HEK293T (cell line): ENCODE measurements around the gene ASIC5.
"Not testable (repeated sequence)": the region's sequence is repeated elsewhere in the genome, so short reads cannot be mapped to it uniquely, and the experiment has no call there.

Source experiments
- CTCF ChIA-PET: fragments of 350-600 bp; formaldehyde crosslinking; extraction: SDS; loops from one replicate; lab custom pipeline; 2021; ENCODE audit warnings: antibody characterized with exemption, inconsistent platforms; lab: Yijun Ruan, JAX
- POLR2A ChIA-PET: fragments of 350-600 bp; formaldehyde crosslinking; extraction: SDS; loops from one replicate; lab custom pipeline; 2020; ENCODE audit warnings: antibody characterized with exemption, inconsistent platforms; lab: Yijun Ruan, JAX
- DNase-seq: peaks from one replicate; pipeline ENCODE4 v3.0.0; 2012; ENCODE audit warnings: mixed read lengths; ENCODE audit errors: extremely low spot score
- ARNT ChIP-seq: fragments of 450-650 bp; IDR thresholded peaks from 2 replicates; pipeline ENCODE4 v1.6.1; 2017; ENCODE audit warnings: mild to moderate bottlenecking
- BHLHE40 ChIP-seq: fragments of 450-650 bp; IDR thresholded peaks from 2 replicates; pipeline ENCODE4 v1.6.1; 2016; ENCODE audit warnings: mild to moderate bottlenecking, moderate library complexity, borderline replicate concordance
- CTBP1 ChIP-seq: fragments of 450-650 bp; IDR thresholded peaks from 2 replicates; pipeline ENCODE4 v1.6.1; 2016; ENCODE audit warnings: borderline replicate concordance
- ELF4 ChIP-seq: fragments of 450-650 bp; IDR thresholded peaks from 2 replicates; pipeline ENCODE4 v1.6.1; 2017; ENCODE audit warnings: antibody characterized with exemption
- FOXA1 ChIP-seq: fragments of 450-650 bp; IDR thresholded peaks from 2 replicates; pipeline ENCODE4 v1.6.1; 2016; ENCODE audit warnings: mild to moderate bottlenecking
- FOXK2 ChIP-seq: fragments of 450-650 bp; IDR thresholded peaks from 2 replicates; pipeline ENCODE4 v1.6.1; 2016; ENCODE audit warnings: mild to moderate bottlenecking
- FOXM1 ChIP-seq: fragments of 450-650 bp; IDR thresholded peaks from 2 replicates; pipeline ENCODE4 v1.6.1; 2017; ENCODE audit warnings: mild to moderate bottlenecking, borderline replicate concordance
- HDGF ChIP-seq: fragments of 450-650 bp; IDR thresholded peaks from 2 replicates; pipeline ENCODE4 v1.6.1; 2017; ENCODE audit warnings: antibody characterized with exemption, borderline replicate concordance
- L3MBTL2 ChIP-seq: fragments of 450-650 bp; conservative IDR thresholded peaks from 2 replicates; pipeline ENCODE4 v1.6.1; 2016; ENCODE audit warnings: mild to moderate bottlenecking
- LEF1 ChIP-seq: fragments of 450-650 bp; IDR thresholded peaks from 2 replicates; pipeline ENCODE4 v1.6.1; 2017; ENCODE audit warnings: mild to moderate bottlenecking, borderline replicate concordance
- NFRKB ChIP-seq: fragments of 450-650 bp; IDR thresholded peaks from 2 replicates; pipeline ENCODE4 v1.6.1; 2016; ENCODE audit warnings: mild to moderate bottlenecking, moderate library complexity
- SP1 ChIP-seq: fragments of 450-650 bp; IDR thresholded peaks from 2 replicates; pipeline ENCODE4 v1.6.1; 2017
- SUZ12 ChIP-seq: fragments of 450-650 bp; IDR thresholded peaks from 2 replicates; pipeline ENCODE4 v1.6.1; 2016; ENCODE audit warnings: mild to moderate bottlenecking
- TARDBP ChIP-seq: fragments of 450-650 bp; IDR thresholded peaks from 2 replicates; pipeline ENCODE4 v1.6.1; 2016
- ZNF384 ChIP-seq: fragments of 450-650 bp; IDR thresholded peaks from 2 replicates; pipeline ENCODE4 v1.6.1; 2016
- TF ChIP-seq, protein P1 (sequence below): fragments of 450-650 bp; IDR thresholded peaks from 2 replicates; pipeline ENCODE4 v1.6.1; 2016

ASIC5 gene

DNA sequence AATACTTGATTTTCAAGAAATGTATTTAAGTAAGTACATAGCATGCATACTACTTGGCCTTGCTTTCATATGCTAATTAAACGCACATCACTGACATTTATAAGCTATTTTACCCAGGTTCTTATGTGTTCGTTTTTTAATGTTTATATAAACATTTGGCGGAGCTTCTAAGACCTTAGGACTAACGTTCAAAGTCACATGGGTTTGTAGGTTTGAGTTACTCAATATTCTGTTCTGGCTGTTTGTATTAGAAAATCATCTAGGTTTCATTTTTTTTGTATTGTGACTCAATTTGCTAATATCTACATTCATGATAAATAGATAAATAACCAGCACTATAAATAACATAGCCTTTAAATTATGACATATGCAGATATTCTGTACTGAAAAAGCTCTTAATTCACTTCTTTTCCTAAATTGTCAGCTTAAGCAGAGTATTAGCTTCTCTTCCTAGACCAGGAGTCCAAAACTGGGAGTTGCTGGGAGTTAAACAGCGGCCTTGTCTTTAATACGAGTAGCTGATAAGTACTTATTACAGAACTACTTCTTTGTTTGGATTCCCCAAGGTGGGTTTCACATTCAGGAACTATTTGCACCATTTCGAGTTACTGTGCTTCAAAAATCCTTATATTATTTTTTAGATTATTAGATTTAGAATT lies 65.3 kb downstream of the ASIC5 start:
- POLR2A ChIA-PET, result interaction anchor here (2.8 kb wide), 1 partner anchor 153 kb away, joined by 8 read pairs; the partner anchor contains the start of gene CTSO
- CTCF ChIA-PET, result interaction anchor here (0.6 to 1.4 kb wide), 2 partner anchors 14 to 39 kb away, joined by 3 read pairs; no protein-coding TSS in a partner anchor
- TF ChIP-seq FOXK2 (no peak), FOXA1 (no peak), SP1 (no peak), ZNF384 (no peak), HDGF (no peak), TARDBP (no peak), SUZ12 (no peak), FOXM1 (no peak)
- TF ChIP-seq, protein P1, sequence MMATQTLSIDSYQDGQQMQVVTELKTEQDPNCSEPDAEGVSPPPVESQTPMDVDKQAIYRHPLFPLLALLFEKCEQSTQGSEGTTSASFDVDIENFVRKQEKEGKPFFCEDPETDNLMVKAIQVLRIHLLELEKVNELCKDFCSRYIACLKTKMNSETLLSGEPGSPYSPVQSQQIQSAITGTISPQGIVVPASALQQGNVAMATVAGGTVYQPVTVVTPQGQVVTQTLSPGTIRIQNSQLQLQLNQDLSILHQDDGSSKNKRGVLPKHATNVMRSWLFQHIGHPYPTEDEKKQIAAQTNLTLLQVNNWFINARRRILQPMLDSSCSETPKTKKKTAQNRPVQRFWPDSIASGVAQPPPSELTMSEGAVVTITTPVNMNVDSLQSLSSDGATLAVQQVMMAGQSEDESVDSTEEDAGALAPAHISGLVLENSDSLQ, result no peak

DNA sequence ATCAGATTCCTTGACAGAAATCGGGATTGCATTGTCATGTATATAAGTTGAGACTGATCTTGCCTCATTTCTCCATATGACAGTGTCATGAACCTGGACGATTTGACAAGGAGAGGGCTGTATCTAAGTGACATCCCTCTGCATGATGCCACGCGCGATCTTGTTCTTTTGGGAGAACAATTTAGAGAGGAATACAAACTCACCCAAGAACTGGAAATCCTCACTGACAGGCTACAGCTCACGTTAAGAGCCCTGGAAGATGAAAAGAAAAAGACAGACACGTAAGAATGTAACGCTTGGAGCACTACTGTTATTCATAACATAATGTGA lies 66.3 kb downstream of the ASIC5 start:
- ChIA-PET POLR2A (no interaction called here), CTCF (no interaction called here)
- TF ChIP-seq FOXK2 (no peak), TARDBP (no peak), CTBP1 (no peak)
- TF ChIP-seq, protein P1, result no peak
- no peak for DNase-seq

More for the DNA sequence above, 65.3 kb downstream of the ASIC5 start:
- DNase-seq, result no peak

DNA sequence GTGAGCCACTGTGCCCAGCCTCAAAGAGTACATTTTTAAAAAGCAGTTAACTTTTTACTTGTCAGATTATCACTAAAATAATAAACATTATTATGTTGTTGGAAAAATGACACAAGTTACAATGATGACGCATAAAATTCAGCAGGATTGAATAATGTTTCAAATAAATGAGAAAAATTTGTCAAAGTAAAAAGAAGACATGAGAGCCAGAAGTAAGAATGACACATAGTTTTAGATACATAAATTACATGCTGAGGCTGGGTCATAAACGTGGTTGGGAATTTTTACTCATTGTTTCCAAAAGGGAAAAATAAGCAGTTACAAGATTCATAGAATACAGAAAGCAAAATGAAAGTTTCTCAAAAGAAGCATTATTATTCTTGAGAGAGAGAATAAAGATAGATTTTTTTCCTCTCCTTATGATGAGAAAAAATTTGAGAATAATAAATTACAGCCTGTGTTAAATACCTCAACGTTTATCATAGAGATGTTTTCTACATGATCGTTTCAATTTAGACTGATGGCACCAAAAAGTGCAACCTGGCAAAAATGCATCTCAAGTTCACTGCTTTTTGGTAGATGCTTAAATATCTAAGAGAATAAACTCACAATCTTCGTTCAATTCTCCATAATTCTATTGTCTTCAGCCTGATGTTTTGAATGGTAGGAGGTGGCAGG lies 66.8 kb downstream of the ASIC5 start:
- ChIA-PET POLR2A (no interaction called here), CTCF (no interaction called here)
- no peak for TF ChIP-seq LEF1
- TF ChIP-seq, protein P1, result peak; percentile 43
- no peak for DNase-seq

DNA sequence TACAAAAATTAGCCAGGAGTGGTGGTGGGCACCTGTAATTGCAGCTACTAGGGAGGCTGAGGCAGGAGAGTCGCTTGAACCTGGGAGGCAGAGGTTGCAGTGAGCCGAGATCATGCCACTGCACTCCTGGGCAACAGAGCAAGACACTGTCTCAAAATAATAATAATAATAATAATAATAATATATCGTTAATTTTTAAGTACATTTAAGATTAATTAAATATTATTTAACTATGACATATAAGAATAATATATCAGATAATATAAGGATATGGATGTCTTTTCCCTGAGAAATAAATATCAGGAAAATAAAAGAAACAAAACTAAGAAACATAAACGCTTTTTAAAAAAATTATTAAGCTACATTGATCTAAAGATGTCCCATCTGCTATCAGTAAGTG lies 68.5 kb downstream of the ASIC5 start:
- POLR2A ChIA-PET, result interaction anchor here (0.9 kb wide), 1 partner anchor 156 kb away, joined by 3 read pairs; the partner anchor contains the start of gene CTSO
- CTCF ChIA-PET, result interaction anchor here (1.1 to 1.3 kb wide), 4 partner anchors 15 to 405 kb away, joined by 3 to 5 read pairs (median 3); partner anchors contain the start of genes CTSO and GUCY1A1

DNA sequence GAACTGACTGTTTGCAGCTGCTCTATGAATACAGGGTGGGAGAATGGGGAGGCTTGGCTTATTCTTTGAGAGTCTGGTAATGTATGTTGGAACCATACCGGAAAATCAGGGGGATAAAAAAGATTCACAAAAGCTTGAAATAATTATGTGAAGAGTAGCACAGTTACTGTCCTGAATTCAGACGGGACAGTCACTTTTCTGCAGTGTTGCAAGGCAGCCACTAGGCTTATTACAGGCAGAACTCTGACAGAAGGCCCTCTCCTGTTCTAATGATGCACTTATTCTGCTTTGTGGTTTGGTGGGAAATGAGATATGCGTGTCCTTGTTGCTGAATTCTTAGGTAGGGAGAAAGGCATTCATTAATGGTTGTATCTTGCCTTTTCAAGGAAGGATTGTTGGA lies 70.1 kb downstream of the ASIC5 start:
- CTCF ChIA-PET, result interaction anchor here (0.7 to 1.9 kb wide), 3 partner anchors 9 to 11 kb away, joined by 3 to 6 read pairs (median 6); no protein-coding TSS in a partner anchor
- POLR2A ChIA-PET, result interaction anchor here (1.1 kb wide), 1 partner anchor 157 kb away, joined by 3 read pairs; no protein-coding TSS in a partner anchor
- peak; percentile 46 for DNase-seq
- no peak for TF ChIP-seq BHLHE40
- no peak for TF ChIP-seq CTBP1
- TF ChIP-seq SUZ12, result no peak
- TF ChIP-seq, protein P1, result no peak
- TF ChIP-seq ARNT, result no peak
- TF ChIP-seq ELF4, result no peak
- TF ChIP-seq FOXK2, result no peak
- TF ChIP-seq LEF1, result no peak
- TF ChIP-seq ZNF384, result no peak
- TF ChIP-seq HDGF, result no peak
- no peak for TF ChIP-seq FOXA1
- no peak for TF ChIP-seq SP1
- no peak for TF ChIP-seq TARDBP
- no peak for TF ChIP-seq L3MBTL2
- no peak for TF ChIP-seq FOXM1
- TF ChIP-seq NFRKB, result no peak

More for the DNA sequence above, 68.5 kb downstream of the ASIC5 start:
- not testable (repeated sequence) for DNase-seq

DNA sequence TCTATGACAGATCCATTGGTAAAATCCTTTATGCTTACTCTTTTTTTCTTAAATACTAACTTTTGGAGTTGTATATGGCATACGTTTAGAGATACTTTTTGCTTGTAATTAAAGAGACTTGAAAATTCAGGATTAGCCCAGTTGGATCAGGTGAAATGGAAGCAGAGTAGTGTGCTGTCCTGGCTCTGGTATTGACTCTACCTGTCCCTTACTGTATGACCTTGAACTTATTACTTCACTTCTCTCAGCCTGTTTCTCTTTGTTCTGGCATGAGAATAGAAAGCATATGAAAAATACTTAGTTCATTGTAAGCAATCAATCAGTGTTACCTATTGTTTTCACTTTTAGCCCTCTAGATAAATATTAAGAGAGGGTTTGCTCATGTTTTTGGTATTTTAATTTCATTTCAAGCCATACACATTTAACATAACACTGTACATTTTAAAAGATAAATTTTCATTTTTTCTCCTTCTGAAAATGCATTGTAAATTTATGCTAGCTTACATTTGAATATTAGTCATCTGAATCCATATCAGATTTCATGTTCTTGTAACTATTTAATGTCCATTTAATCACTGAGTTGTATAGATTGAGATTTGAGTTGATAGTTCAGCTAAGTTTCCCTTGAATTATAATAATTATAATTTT lies 71.4 kb downstream of the ASIC5 start:
- POLR2A ChIA-PET, result no interaction called here
- CTCF ChIA-PET, result no interaction called here
- DNase-seq, result no peak

More for the DNA sequence above, 71.4 kb downstream of the ASIC5 start:
- TF ChIP-seq FOXM1, result no peak
- no peak for TF ChIP-seq HDGF
- no peak for TF ChIP-seq ELF4
- no peak for TF ChIP-seq SP1
